Osteoblast (primary cell): Measurements from ENCODE around the gene IGFL3. TPM values are rescaled to one million over a fixed set of nuclear protein-coding genes. Genes with fewer than 3 reads are reported as not detected.

ENCODE experiments used
- DNase-seq: peaks from one replicate; pipeline ENCODE4 v3.0.0; 2011; ENCODE audit warnings: low spot score, mixed read lengths; ENCODE audit not compliant: insufficient read length; ENCODE audit errors: missing footprints
- H2AFZ ChIP-seq: 2 replicates; pipeline ENCODE4 v1.6.0; 2011; ENCODE audit warnings: mild to moderate bottlenecking, low read length
- H3K27ac ChIP-seq: 2 replicates; pipeline ENCODE4 v1.5.1; 2011; ENCODE audit warnings: mild to moderate bottlenecking, low read depth, low read length, moderate library complexity
- H3K27me3 ChIP-seq: 2 replicates; pipeline ENCODE4 v1.6.0; 2012; ENCODE audit warnings: mild to moderate bottlenecking, control low read depth, inconsistent platforms, low read length, moderate library complexity; ENCODE audit not compliant: insufficient read depth
- H3K36me3 ChIP-seq: 2 replicates; pipeline ENCODE4 v1.5.1; 2011; ENCODE audit warnings: mild to moderate bottlenecking, low read length, control low read depth, moderate library complexity; ENCODE audit not compliant: insufficient read depth
- H3K4me1 ChIP-seq: 2 replicates; pipeline ENCODE4 v1.5.1; 2011; ENCODE audit warnings: mild to moderate bottlenecking, low read length, control low read depth, moderate library complexity; ENCODE audit not compliant: insufficient read depth
- H3K4me2 ChIP-seq: 2 replicates; pipeline ENCODE4 v1.6.0; 2011; ENCODE audit warnings: mild to moderate bottlenecking, low read length; ENCODE audit not compliant: insufficient read depth
- H3K4me3 ChIP-seq: fragments of 200-600 bp; sonication (generic); 3 replicates; pipeline ENCODE4 v1.5.1; 2012; ENCODE audit warnings: mild to moderate bottlenecking, low read length, inconsistent platforms; ENCODE audit not compliant: insufficient read depth
- H3K79me2 ChIP-seq: 2 replicates; pipeline ENCODE4 v1.6.0; 2012; ENCODE audit warnings: mild to moderate bottlenecking, low read length, control low read depth, inconsistent platforms; ENCODE audit not compliant: insufficient read depth
- H3K9me3 ChIP-seq: 2 replicates; pipeline ENCODE4 v1.5.1; 2011; ENCODE audit warnings: low read depth, low read length, control low read depth
- H4K20me1 ChIP-seq: 2 replicates; pipeline ENCODE4 v1.6.0; 2012; ENCODE audit warnings: mild to moderate bottlenecking, low read length, control low read depth; ENCODE audit not compliant: insufficient read depth
- CTCF ChIP-seq: IDR thresholded peaks from 2 replicates; pipeline ENCODE4 v1.5.1; 2011; ENCODE audit warnings: mild to moderate bottlenecking, low read depth, low read length, moderate library complexity; ENCODE audit errors: extremely low read depth
- total RNA-seq: library from RNA; depleted of rRNA; stranded (reverse); fragments of >200 nt; gene quantifications from 2 replicates; pipeline ENCODE4 v1.2.3, GENCODE V29; 2012

IGFL3 gene
- total RNA-seq, 1 donor: not detected

- no peak overlapping the region for H2AFZ ChIP-seq
- peaks cover 70% of the 10 kb centered on the region for H3K27me3 ChIP-seq
- no peak overlapping the region for H3K27ac ChIP-seq
- H3K36me3 ChIP-seq: no peaks in the 10 kb centered on the region
- no peak for DNase-seq
- H3K4me1 ChIP-seq: peaks cover 19% of the 10 kb centered on the region
- no peaks in the 10 kb centered on the region for H3K79me2 ChIP-seq
- no peaks in the 10 kb centered on the region for H3K9me3 ChIP-seq
- TF ChIP-seq CTCF: peak; percentile 24
- no peak overlapping the region for H3K4me2 ChIP-seq
- H3K4me3 ChIP-seq: no peak overlapping the region
- H4K20me1 ChIP-seq: peaks cover 5% of the 10 kb centered on the region
These were observed 48.2 kb downstream of the IGFL3 start for GRCh38 chr19:46076031-46076880.

GRCh38 chr19:46073268-46073922 lies 51.1 kb downstream of the IGFL3 start:
- peaks cover 28% of the 10 kb centered on the region for H3K4me1 ChIP-seq
- H3K27ac ChIP-seq: no peak overlapping the region
- DNase-seq: no peak
- no peak overlapping the region for H3K4me2 ChIP-seq
- no peaks in the 10 kb centered on the region for H3K9me3 ChIP-seq
- no peaks in the 10 kb centered on the region for H4K20me1 ChIP-seq
- no peak overlapping the region for H3K4me3 ChIP-seq
- H3K36me3 ChIP-seq: no peaks in the 10 kb centered on the region
- H2AFZ ChIP-seq: no peak overlapping the region
- no peaks in the 10 kb centered on the region for H3K79me2 ChIP-seq
- TF ChIP-seq CTCF: no peak
- H3K27me3 ChIP-seq: peaks cover 66% of the 10 kb centered on the region

Other genes with a start within 250 kb of the IGFL3 start
- 28.6 and 35.8 TPM in 2 replicates for gene IRF2BP1, start 238.5 kb downstream of the IGFL3 start, total RNA-seq
- gene MYPOP, start 222.1 kb downstream of the IGFL3 start, total RNA-seq: 2.1 and 3.3 TPM in 2 replicates
- not detected in 2 replicates for gene NANOS2, start 209.9 kb downstream of the IGFL3 start, total RNA-seq
- not detected in 2 replicates for gene NOVA2, start 150.8 kb downstream of the IGFL3 start, total RNA-seq
- gene CCDC61, start 129.2 kb downstream of the IGFL3 start, total RNA-seq: 3.6 and 5.9 TPM in 2 replicates
- gene PGLYRP1, start 101.6 kb downstream of the IGFL3 start, total RNA-seq: not detected in 2 replicates
- gene IGFL4, start 83.7 kb downstream of the IGFL3 start, total RNA-seq: not detected in 2 replicates
- gene IGFL2, start 23.6 kb upstream of the IGFL3 start, total RNA-seq: not detected in 2 replicates
- not detected in 2 replicates for gene IGFL1, start 105.1 kb upstream of the IGFL3 start, total RNA-seq
- gene HIF3A, start 172.4 kb upstream of the IGFL3 start, total RNA-seq: not detected in 2 replicates
- gene PPP5C, start 222.4 kb upstream of the IGFL3 start, total RNA-seq: 34.8 and 36.6 TPM in 2 replicates